Measurements from ENCODE around the gene LIPI.
"Not testable (repeated sequence)": the region's sequence is repeated elsewhere in the genome, so short reads cannot be mapped to it uniquely, and the experiment has no call there.

The LIPI gene

GRCh38 chr21:14119038-14119437, 91.7 kb downstream of the LIPI start:
- Histone ChIP-seq H3K9me3 (no peaks in the 10 kb centered on the region), H3K27me3 (no peaks in the 10 kb centered on the region), H3K4me3 (ENCODE audit: low read depth in 1 of 2, low read length in 1 of 2) (no peak overlapping the region), H3K36me3 (no peaks in the 10 kb centered on the region), H3K4me1 (ENCODE audit: control insufficient read depth in 1 of 2, insufficient read depth in 1 of 2, low read depth in 1 of 2, low read length in 1 of 2) (no peaks in the 10 kb centered on the region), H3K27ac (no peak overlapping the region)
- no peak for TF ChIP-seq CTCF (IDR thresholded peaks at IDR 0.05)

GRCh38 chr21:14116080-14116481, 94.7 kb downstream of the LIPI start:
- H3K4me3 ChIP-seq (ENCODE audit: low read depth in 1 of 2, low read length in 1 of 2), result no peak overlapping the region
- no peaks in the 10 kb centered on the region for H3K9me3 ChIP-seq
- H3K27ac ChIP-seq, result no peak overlapping the region
- no peaks in the 10 kb centered on the region for H3K36me3 ChIP-seq
- no peak for TF ChIP-seq CTCF (IDR thresholded peaks at IDR 0.05)
- H3K4me1 ChIP-seq (ENCODE audit: control insufficient read depth in 1 of 2, insufficient read depth in 1 of 2, low read depth in 1 of 2, low read length in 1 of 2), result no peaks in the 10 kb centered on the region
- H3K27me3 ChIP-seq, result no peaks in the 10 kb centered on the region

- H3K27me3 ChIP-seq, result no peaks in the 10 kb centered on the region
- H3K36me3 ChIP-seq, result no peaks in the 10 kb centered on the region
- H3K4me1 ChIP-seq (ENCODE audit: control insufficient read depth in 1 of 2, insufficient read depth in 1 of 2, low read depth in 1 of 2, low read length in 1 of 2), result no peaks in the 10 kb centered on the region
- no peak for TF ChIP-seq CTCF (IDR thresholded peaks at IDR 0.05)
- no peak overlapping the region for H3K4me3 ChIP-seq (ENCODE audit: low read depth in 1 of 2, low read length in 1 of 2)
- no peak overlapping the region for H3K27ac ChIP-seq
- H3K9me3 ChIP-seq, result no peaks in the 10 kb centered on the region
Observed at GRCh38 chr21:14115646-14116045, 95.1 kb downstream of the LIPI start.

GRCh38 chr21:14114251-14114650, 96.5 kb downstream of the LIPI start:
- no peak overlapping the region for H3K27ac ChIP-seq
- H3K36me3 ChIP-seq, result no peaks in the 10 kb centered on the region
- H3K9me3 ChIP-seq, result no peaks in the 10 kb centered on the region
- no peaks in the 10 kb centered on the region for H3K4me1 ChIP-seq (ENCODE audit: control insufficient read depth in 1 of 2, insufficient read depth in 1 of 2, low read depth in 1 of 2, low read length in 1 of 2)
- H3K27me3 ChIP-seq, result no peaks in the 10 kb centered on the region
- TF ChIP-seq CTCF (IDR thresholded peaks at IDR 0.05), result no peak
- no peak overlapping the region for H3K4me3 ChIP-seq (ENCODE audit: low read depth in 1 of 2, low read length in 1 of 2)

- not testable (repeated sequence) for H3K4me3 ChIP-seq (ENCODE audit: low read depth in 1 of 2, low read length in 1 of 2); H3K9me3 ChIP-seq; H3K27ac ChIP-seq; H3K27me3 ChIP-seq; H3K4me1 ChIP-seq (ENCODE audit: control insufficient read depth in 1 of 2, insufficient read depth in 1 of 2, low read depth in 1 of 2, low read length in 1 of 2); H3K36me3 ChIP-seq
Observed at GRCh38 chr21:14104564-14104963, 106.2 kb downstream of the LIPI start.

- H3K9me3 ChIP-seq, result no peaks in the 10 kb centered on the region
- H3K4me1 ChIP-seq (ENCODE audit: control insufficient read depth in 1 of 2, insufficient read depth in 1 of 2, low read depth in 1 of 2, low read length in 1 of 2), result no peaks in the 10 kb centered on the region
Observed at GRCh38 chr21:14099570-14099969, 111.2 kb downstream of the LIPI start.

More at GRCh38 chr21:14099570-14099969, 111.2 kb downstream of the LIPI start:
- no peak overlapping the region for H3K27ac ChIP-seq
- H3K4me3 ChIP-seq (ENCODE audit: low read depth in 1 of 2, low read length in 1 of 2), result no peak overlapping the region
- no peaks in the 10 kb centered on the region for H3K27me3 ChIP-seq
- no peak for TF ChIP-seq CTCF (IDR thresholded peaks at IDR 0.05)
- no peaks in the 10 kb centered on the region for H3K36me3 ChIP-seq

Data from neutrophil (primary cell).